ENCODE data around the gene GUCD1. TPM values are rescaled to one million over a fixed set of nuclear protein-coding genes. Genes with fewer than 3 reads are reported as not detected.
A peak's percentile ranks its signal among the peaks of the same experiment; 100 is the strongest.

GUCD1 gene
- total RNA-seq, 1 donor from 2014 or later = 77.7 TPM

DNA sequence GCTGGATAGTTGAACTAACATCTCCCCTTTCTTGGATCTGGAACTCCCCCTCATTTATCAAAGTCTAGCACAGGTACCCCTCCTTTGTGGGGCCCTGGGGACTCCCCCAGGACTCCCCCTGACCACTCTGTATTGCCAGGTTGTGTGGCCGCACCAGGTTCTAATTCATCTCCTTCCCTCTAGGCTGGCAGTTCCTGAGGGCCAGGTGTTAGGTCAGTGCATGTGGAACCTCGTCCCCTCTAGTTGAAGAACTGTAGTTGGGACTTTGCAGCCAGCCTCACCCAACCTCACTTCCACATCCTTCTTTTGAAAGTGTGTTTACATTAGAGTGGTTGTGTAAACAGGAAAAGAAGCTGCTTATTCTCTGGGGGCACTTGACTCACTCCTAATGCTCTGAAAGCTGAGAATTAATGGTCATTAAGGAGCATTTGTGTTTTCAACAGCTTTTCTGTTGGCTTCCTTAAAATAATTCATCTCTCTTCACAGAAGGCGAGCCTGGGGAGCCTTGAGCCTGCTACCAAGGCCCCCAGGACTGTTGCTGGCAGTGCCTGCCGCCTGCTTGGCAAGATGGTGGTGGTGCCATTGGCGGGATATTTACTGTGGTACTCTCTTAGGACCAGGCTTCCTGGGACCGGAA lies 48.0 kb downstream of the GUCD1 start:
- no peak for DNase-seq (ENCODE audit: low read depth)
- Histone ChIP-seq H3K79me2 (ENCODE audit: insufficient read depth, low read length) (no peaks in the 10 kb centered on the region), H3K27me3 (ENCODE audit: insufficient read depth, low read length) (no peaks in the 10 kb centered on the region), H3K36me3 (ENCODE audit: insufficient read depth, low read length) (no peaks in the 10 kb centered on the region), H2AFZ (ENCODE audit: low read depth, low read length) (peak overlapping the region; percentile 39), H4K20me1 (ENCODE audit: insufficient read depth, low read length) (no peaks in the 10 kb centered on the region), H3K9ac (ENCODE audit: low read length) (no peak overlapping the region), H3K4me2 (ENCODE audit: low read length) (peak overlapping the region; percentile 33), H3K4me3 (ENCODE audit: insufficient read depth, low read depth, low read length) (no peak overlapping the region), H3K27ac (ENCODE audit: low read depth, low read length) (no peak overlapping the region), H3K4me1 (ENCODE audit: insufficient read depth, low read length) (peaks cover 6% of the 10 kb centered on the region), H3K9me3 (ENCODE audit: insufficient read depth, low read depth, low read length) (no peaks in the 10 kb centered on the region)
- H3K27ac Mint-ChIP-seq (ENCODE audit: unreplicated experiment) = no peak overlapping the region
- H3K36me3 Mint-ChIP-seq (ENCODE audit: low read depth, unreplicated experiment) = no peaks in the 10 kb centered on the region
- peaks cover 17% of the 10 kb centered on the region for H3K27me3 Mint-ChIP-seq (ENCODE audit: low read depth, unreplicated experiment)
- TF ChIP-seq EZH2 (IDR thresholded peaks at IDR 0.05; ENCODE audit: insufficient read depth, low read length) = no peak
- TF ChIP-seq, protein P1, sequence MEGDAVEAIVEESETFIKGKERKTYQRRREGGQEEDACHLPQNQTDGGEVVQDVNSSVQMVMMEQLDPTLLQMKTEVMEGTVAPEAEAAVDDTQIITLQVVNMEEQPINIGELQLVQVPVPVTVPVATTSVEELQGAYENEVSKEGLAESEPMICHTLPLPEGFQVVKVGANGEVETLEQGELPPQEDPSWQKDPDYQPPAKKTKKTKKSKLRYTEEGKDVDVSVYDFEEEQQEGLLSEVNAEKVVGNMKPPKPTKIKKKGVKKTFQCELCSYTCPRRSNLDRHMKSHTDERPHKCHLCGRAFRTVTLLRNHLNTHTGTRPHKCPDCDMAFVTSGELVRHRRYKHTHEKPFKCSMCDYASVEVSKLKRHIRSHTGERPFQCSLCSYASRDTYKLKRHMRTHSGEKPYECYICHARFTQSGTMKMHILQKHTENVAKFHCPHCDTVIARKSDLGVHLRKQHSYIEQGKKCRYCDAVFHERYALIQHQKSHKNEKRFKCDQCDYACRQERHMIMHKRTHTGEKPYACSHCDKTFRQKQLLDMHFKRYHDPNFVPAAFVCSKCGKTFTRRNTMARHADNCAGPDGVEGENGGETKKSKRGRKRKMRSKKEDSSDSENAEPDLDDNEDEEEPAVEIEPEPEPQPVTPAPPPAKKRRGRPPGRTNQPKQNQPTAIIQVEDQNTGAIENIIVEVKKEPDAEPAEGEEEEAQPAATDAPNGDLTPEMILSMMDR (IDR thresholded peaks at IDR 0.05; ENCODE audit: insufficient read depth, low read depth, low read length) = no peak
- no peaks in the 10 kb centered on the region for H3K9me3 Mint-ChIP-seq (ENCODE audit: unreplicated experiment)
- peaks cover 19% of the 10 kb centered on the region for H3K4me1 Mint-ChIP-seq (ENCODE audit: low read depth, unreplicated experiment)
- FAIRE-seq = no peak
- H3K4me3 Mint-ChIP-seq (ENCODE audit: unreplicated experiment) = no peak overlapping the region

DNA sequence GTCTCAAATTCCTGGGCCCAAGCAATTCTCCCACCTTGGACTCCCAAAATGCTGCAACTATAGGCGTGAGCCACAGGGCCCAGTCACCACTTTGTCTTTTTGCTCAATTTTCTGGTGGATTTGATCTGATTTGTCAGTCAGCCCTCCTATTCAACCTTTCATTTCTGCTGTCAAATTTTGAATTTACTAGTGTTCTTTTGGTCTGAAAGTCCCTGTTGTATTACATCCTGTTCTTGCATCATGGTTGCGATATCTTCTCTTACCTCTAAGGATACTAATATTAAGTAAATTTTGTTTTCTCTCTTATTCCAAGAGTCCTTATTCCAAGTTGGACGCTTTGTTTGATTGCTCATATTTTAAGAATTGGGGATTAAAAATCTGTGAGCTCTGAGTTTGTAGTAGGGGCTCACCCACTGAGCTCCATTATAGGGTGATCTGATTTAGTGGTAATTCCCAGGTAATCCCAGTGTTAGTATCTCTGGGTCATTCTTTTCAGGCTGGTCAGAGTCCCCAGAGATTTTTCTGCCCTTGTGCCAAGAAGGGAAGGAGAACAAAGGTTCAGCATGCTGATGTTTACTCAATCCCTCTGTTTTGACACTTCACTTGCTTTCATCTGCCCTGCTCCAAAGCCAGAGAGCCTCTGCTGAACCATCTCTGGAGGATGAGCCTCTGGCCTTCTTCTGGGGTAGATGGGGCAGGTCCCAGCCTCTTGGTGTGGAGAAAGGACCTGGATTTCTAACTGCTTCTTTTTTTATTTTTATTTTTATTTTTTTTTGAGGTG lies 49.8 kb downstream of the GUCD1 start:
- no peak for TF ChIP-seq EZH2 (IDR thresholded peaks at IDR 0.05; ENCODE audit: insufficient read depth, low read length)
- TF ChIP-seq, protein P1 (IDR thresholded peaks at IDR 0.05; ENCODE audit: insufficient read depth, low read depth, low read length) = no peak
- peaks cover 2% of the 10 kb centered on the region for H3K4me1 ChIP-seq (ENCODE audit: insufficient read depth, low read length)
- H3K79me2 ChIP-seq (ENCODE audit: insufficient read depth, low read length) = no peaks in the 10 kb centered on the region
- DNase-seq (ENCODE audit: low read depth) = no peak
- H3K36me3 ChIP-seq (ENCODE audit: insufficient read depth, low read length) = no peaks in the 10 kb centered on the region
- no peaks in the 10 kb centered on the region for H3K27me3 ChIP-seq (ENCODE audit: insufficient read depth, low read length)
- H3K27me3 Mint-ChIP-seq (ENCODE audit: low read depth, unreplicated experiment) = peaks cover 27% of the 10 kb centered on the region
- H2AFZ ChIP-seq (ENCODE audit: low read depth, low read length) = no peak overlapping the region
- H3K4me3 ChIP-seq (ENCODE audit: insufficient read depth, low read depth, low read length) = no peak overlapping the region
- H3K27ac ChIP-seq (ENCODE audit: low read depth, low read length) = no peak overlapping the region
- no peaks in the 10 kb centered on the region for H3K36me3 Mint-ChIP-seq (ENCODE audit: low read depth, unreplicated experiment)
- H3K4me1 Mint-ChIP-seq (ENCODE audit: low read depth, unreplicated experiment) = peaks cover 6% of the 10 kb centered on the region
- no peak overlapping the region for H3K9ac ChIP-seq (ENCODE audit: low read length)
- no peaks in the 10 kb centered on the region for H3K9me3 ChIP-seq (ENCODE audit: insufficient read depth, low read depth, low read length)
- no peak overlapping the region for H3K27ac Mint-ChIP-seq (ENCODE audit: unreplicated experiment)
- no peak for FAIRE-seq
- no peaks in the 10 kb centered on the region for H3K9me3 Mint-ChIP-seq (ENCODE audit: unreplicated experiment)
- no peak overlapping the region for H3K4me2 ChIP-seq (ENCODE audit: low read length)
- H4K20me1 ChIP-seq (ENCODE audit: insufficient read depth, low read length) = no peaks in the 10 kb centered on the region
- no peak overlapping the region for H3K4me3 Mint-ChIP-seq (ENCODE audit: unreplicated experiment)

DNA sequence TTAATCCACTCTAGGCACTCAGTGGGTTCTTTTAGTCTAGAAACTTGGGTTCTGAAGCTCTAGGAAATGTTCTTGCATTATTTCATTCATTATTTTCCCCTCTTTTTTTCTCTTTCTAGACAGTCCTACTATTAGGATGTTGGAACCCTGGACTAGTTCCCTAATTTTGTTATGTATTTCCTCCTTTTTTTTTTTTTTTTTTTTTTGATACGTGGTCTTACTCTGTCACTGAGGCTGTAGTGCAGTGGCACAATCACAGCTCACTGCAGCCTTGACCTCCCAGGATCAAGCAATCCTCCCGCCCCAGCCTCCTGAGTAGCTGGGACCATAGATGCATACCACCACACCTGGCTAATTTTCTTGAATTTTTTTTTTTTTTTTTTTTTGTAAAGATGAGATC lies 50.4 kb downstream of the GUCD1 start:
- no peaks in the 10 kb centered on the region for H3K36me3 Mint-ChIP-seq (ENCODE audit: low read depth, unreplicated experiment)
- no peaks in the 10 kb centered on the region for H3K36me3 ChIP-seq (ENCODE audit: insufficient read depth, low read length)

More for the DNA sequence above, 50.4 kb downstream of the GUCD1 start:
- Mint-ChIP-seq H3K9me3 (ENCODE audit: unreplicated experiment) (no peaks in the 10 kb centered on the region), H3K27ac (ENCODE audit: unreplicated experiment) (no peak overlapping the region), H3K27me3 (ENCODE audit: low read depth, unreplicated experiment) (peaks cover 32% of the 10 kb centered on the region), H3K4me3 (ENCODE audit: unreplicated experiment) (no peak overlapping the region), H3K4me1 (ENCODE audit: low read depth, unreplicated experiment) (peaks cover 6% of the 10 kb centered on the region)
- no peak for TF ChIP-seq EZH2 (IDR thresholded peaks at IDR 0.05; ENCODE audit: insufficient read depth, low read length)
- TF ChIP-seq, protein P1 (IDR thresholded peaks at IDR 0.05; ENCODE audit: insufficient read depth, low read depth, low read length) = no peak
- FAIRE-seq = no peak
- no peaks in the 10 kb centered on the region for H3K27me3 ChIP-seq (ENCODE audit: insufficient read depth, low read length)
- no peak overlapping the region for H2AFZ ChIP-seq (ENCODE audit: low read depth, low read length)
- no peaks in the 10 kb centered on the region for H3K9me3 ChIP-seq (ENCODE audit: insufficient read depth, low read depth, low read length)
- no peak overlapping the region for H3K27ac ChIP-seq (ENCODE audit: low read depth, low read length)
- no peaks in the 10 kb centered on the region for H3K79me2 ChIP-seq (ENCODE audit: insufficient read depth, low read length)
- H3K4me3 ChIP-seq (ENCODE audit: insufficient read depth, low read depth, low read length) = no peak overlapping the region
- peaks cover 2% of the 10 kb centered on the region for H3K4me1 ChIP-seq (ENCODE audit: insufficient read depth, low read length)
- no peak overlapping the region for H3K9ac ChIP-seq (ENCODE audit: low read length)
- no peaks in the 10 kb centered on the region for H4K20me1 ChIP-seq (ENCODE audit: insufficient read depth, low read length)
- H3K4me2 ChIP-seq (ENCODE audit: low read length) = no peak overlapping the region
- DNase-seq (ENCODE audit: low read depth) = no peak

Measured in astrocyte (in vitro differentiated cells and primary cell).